HT1080 (cell line): ENCODE measurements around the gene MYO5B. TPM values are rescaled to one million over a fixed set of nuclear protein-coding genes. Genes with fewer than 3 reads are reported as not detected.

Experiments used
- DNase-seq: peaks from one replicate; pipeline ENCODE4 v3.0.0-alpha.2; 2015; ENCODE audit warnings: low read depth
- total RNA-seq: library from RNA; depleted of rRNA; stranded (reverse); fragments of >200 nt; shearing (Covaris generic); gene quantifications from 2 replicates; pipeline ENCODE4 v1.2.3, GENCODE V29; 2014

Gene MYO5B
- total RNA-seq, 1 experiment from 2014 or later: 16.2 TPM

- no peak for DNase-seq
Measured at GRCh38 chr18:50022985-50023384, 172.0 kb downstream of the MYO5B start.

- DNase-seq: no peak
Measured at GRCh38 chr18:50014606-50015005, 180.3 kb downstream of the MYO5B start.

- no peak for DNase-seq
Measured at GRCh38 chr18:50013363-50014138, 181.4 kb downstream of the MYO5B start.

GRCh38 chr18:50011813-50012435 is 183.0 kb downstream of the MYO5B start:
- peak; percentile 55 for DNase-seq

- peak; percentile 60 for DNase-seq
Measured at GRCh38 chr18:50009773-50010335, 185.1 kb downstream of the MYO5B start.

- no peak for DNase-seq
Measured at GRCh38 chr18:50008306-50008705, 186.6 kb downstream of the MYO5B start.

GRCh38 chr18:50006470-50007046 is 188.4 kb downstream of the MYO5B start:
- no peak for DNase-seq

- no peak for DNase-seq
Measured at GRCh38 chr18:50004013-50004412, 190.9 kb downstream of the MYO5B start.

- no peak for DNase-seq
Measured at GRCh38 chr18:50002781-50003180, 192.2 kb downstream of the MYO5B start.

GRCh38 chr18:50000227-50000626 is 194.7 kb downstream of the MYO5B start:
- no peak for DNase-seq

- DNase-seq: no peak
Measured at GRCh38 chr18:49999128-49999527, 195.8 kb downstream of the MYO5B start.

GRCh38 chr18:49997558-49997957 is 197.4 kb downstream of the MYO5B start:
- no peak for DNase-seq

- no peak for DNase-seq
Measured at GRCh38 chr18:49994410-49994809, 200.5 kb downstream of the MYO5B start.

- DNase-seq: no peak
Measured at GRCh38 chr18:49993299-49993698, 201.6 kb downstream of the MYO5B start.

- no peak for DNase-seq
Measured at GRCh38 chr18:49988733-49989132, 206.2 kb downstream of the MYO5B start.

- DNase-seq: no peak
Measured at GRCh38 chr18:49988101-49988500, 206.8 kb downstream of the MYO5B start.

- DNase-seq: no peak
Measured at GRCh38 chr18:49985236-49985635, 209.7 kb downstream of the MYO5B start.

GRCh38 chr18:49980896-49981295 is 214.1 kb downstream of the MYO5B start:
- no peak for DNase-seq

- no peak for DNase-seq
Measured at GRCh38 chr18:49976795-49977560, 218.0 kb downstream of the MYO5B start.

- no peak for DNase-seq
Measured at GRCh38 chr18:49976001-49976400, 218.9 kb downstream of the MYO5B start.

GRCh38 chr18:49974079-49974478 is 220.9 kb downstream of the MYO5B start:
- no peak for DNase-seq

- DNase-seq: no peak
Measured at GRCh38 chr18:49973592-49973991, 221.4 kb downstream of the MYO5B start.
